ENCODE measurements around the gene ACADSB. TPM values are rescaled to one million over a fixed set of nuclear protein-coding genes. Genes with fewer than 3 reads are reported as not detected.

The ACADSB gene
- total RNA-seq, 1 experiment from 2014 or later, result 14.5 TPM

- TF ChIP-seq SMAD3 (CRISPR knock-in tag; IDR thresholded peaks at IDR 0.05; ENCODE audit: borderline replicate concordance), result no peak
- TF ChIP-seq RELA (CRISPR knock-in tag; IDR thresholded peaks at IDR 0.05; ENCODE audit: borderline replicate concordance), result no peak
- no peak for TF ChIP-seq ATF1 (CRISPR knock-in tag; IDR thresholded peaks at IDR 0.05)
- no peak for TF ChIP-seq SOX15 (CRISPR knock-in tag; IDR thresholded peaks at IDR 0.05)
- TF ChIP-seq NR1H2 (CRISPR knock-in tag; IDR thresholded peaks at IDR 0.05), result no peak
- no peak for TF ChIP-seq USF1 (CRISPR knock-in tag; IDR thresholded peaks at IDR 0.05)
- no peak for TF ChIP-seq OVOL2 (CRISPR knock-in tag; IDR thresholded peaks at IDR 0.05; ENCODE audit: borderline replicate concordance)
- no peak for TF ChIP-seq ATF2 (CRISPR knock-in tag; IDR thresholded peaks at IDR 0.05; ENCODE audit: borderline replicate concordance, low read depth)
- no peak for TF ChIP-seq NFYB (CRISPR knock-in tag; conservative IDR thresholded peaks at IDR 0.05; ENCODE audit: low read depth)
- TF ChIP-seq ZNF532 (CRISPR knock-in tag; IDR thresholded peaks at IDR 0.05; ENCODE audit: borderline replicate concordance), result no peak
- TF ChIP-seq E2F5 (CRISPR knock-in tag; IDR thresholded peaks at IDR 0.05), result no peak
- TF ChIP-seq NFATC4 (CRISPR knock-in tag; IDR thresholded peaks at IDR 0.05), result no peak
- Mint-ChIP-seq H3K27me3 (ENCODE audit: low read depth) (no peaks in the 10 kb centered on the region), H3K9me3 (no peaks in the 10 kb centered on the region), H3K27ac (no peak overlapping the region), H3K4me1 (peaks cover 2% of the 10 kb centered on the region), H3K36me3 (peaks cover 2% of the 10 kb centered on the region), H3K4me3 (no peak overlapping the region)
- no peak for DNase-seq (ENCODE audit: low spot score)
- no peak for ATAC-seq
- ChIA-PET POLR2A (no interaction called here), CTCF (interaction anchor here (1.0 to 3.0 kb wide), 15 partner anchors 22 to 522 kb away, joined by 3 to 43 read pairs (median 5); partner anchors contain the start of gene BUB3)
Observed at GRCh38 chr10:123044391-123044790, 35.6 kb downstream of the ACADSB start.

GRCh38 chr10:123045961-123046731 lies 37.3 kb downstream of the ACADSB start:
- H3K4me3 Mint-ChIP-seq, result no peak overlapping the region
- peaks cover 5% of the 10 kb centered on the region for H3K36me3 Mint-ChIP-seq
- no peak for DNase-seq (ENCODE audit: low spot score)
- no peak overlapping the region for H3K27ac Mint-ChIP-seq
- ChIA-PET POLR2A (no interaction called here), CTCF (interaction anchor here (0.8 to 1.3 kb wide), 3 partner anchors 99 to 108 kb away, joined by 3 read pairs; partner anchors contain the start of gene BUB3)
- ATAC-seq, result no peak
- no peaks in the 10 kb centered on the region for H3K9me3 Mint-ChIP-seq
- no peaks in the 10 kb centered on the region for H3K4me1 Mint-ChIP-seq
- no peaks in the 10 kb centered on the region for H3K27me3 Mint-ChIP-seq (ENCODE audit: low read depth)
- no peak for TF ChIP-seq ATF2 (CRISPR knock-in tag; IDR thresholded peaks at IDR 0.05; ENCODE audit: borderline replicate concordance, low read depth)
- TF ChIP-seq ZBTB21 (CRISPR knock-in tag; IDR thresholded peaks at IDR 0.05; ENCODE audit: borderline replicate concordance), result no peak
- TF ChIP-seq, protein P1, sequence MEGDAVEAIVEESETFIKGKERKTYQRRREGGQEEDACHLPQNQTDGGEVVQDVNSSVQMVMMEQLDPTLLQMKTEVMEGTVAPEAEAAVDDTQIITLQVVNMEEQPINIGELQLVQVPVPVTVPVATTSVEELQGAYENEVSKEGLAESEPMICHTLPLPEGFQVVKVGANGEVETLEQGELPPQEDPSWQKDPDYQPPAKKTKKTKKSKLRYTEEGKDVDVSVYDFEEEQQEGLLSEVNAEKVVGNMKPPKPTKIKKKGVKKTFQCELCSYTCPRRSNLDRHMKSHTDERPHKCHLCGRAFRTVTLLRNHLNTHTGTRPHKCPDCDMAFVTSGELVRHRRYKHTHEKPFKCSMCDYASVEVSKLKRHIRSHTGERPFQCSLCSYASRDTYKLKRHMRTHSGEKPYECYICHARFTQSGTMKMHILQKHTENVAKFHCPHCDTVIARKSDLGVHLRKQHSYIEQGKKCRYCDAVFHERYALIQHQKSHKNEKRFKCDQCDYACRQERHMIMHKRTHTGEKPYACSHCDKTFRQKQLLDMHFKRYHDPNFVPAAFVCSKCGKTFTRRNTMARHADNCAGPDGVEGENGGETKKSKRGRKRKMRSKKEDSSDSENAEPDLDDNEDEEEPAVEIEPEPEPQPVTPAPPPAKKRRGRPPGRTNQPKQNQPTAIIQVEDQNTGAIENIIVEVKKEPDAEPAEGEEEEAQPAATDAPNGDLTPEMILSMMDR (IDR thresholded peaks at IDR 0.05), result no peak
- TF ChIP-seq ZNF138 (CRISPR knock-in tag; conservative IDR thresholded peaks at IDR 0.05), result no peak
- no peak for TF ChIP-seq ATF3 (CRISPR knock-in tag; conservative IDR thresholded peaks at IDR 0.05)
- TF ChIP-seq ZNF121 (CRISPR knock-in tag; IDR thresholded peaks at IDR 0.05), result no peak
- no peak for TF ChIP-seq GTF2I (CRISPR knock-in tag; conservative IDR thresholded peaks at IDR 0.05)
- TF ChIP-seq FOXK1 (CRISPR knock-in tag; IDR thresholded peaks at IDR 0.05), result no peak
- TF ChIP-seq NFYB (CRISPR knock-in tag; conservative IDR thresholded peaks at IDR 0.05; ENCODE audit: low read depth), result no peak
- no peak for TF ChIP-seq E2F5 (CRISPR knock-in tag; IDR thresholded peaks at IDR 0.05)
